Endodermal cell (in vitro differentiated cells): Measurements from ENCODE around the gene NLRP3. TPM values are rescaled to one million over a fixed set of nuclear protein-coding genes. Genes with fewer than 3 reads are reported as not detected.

Experiments
- DNase-seq: peaks from one replicate; pipeline ENCODE4 v3.0.0-alpha.2; 2017
- H3K27ac ChIP-seq: 2 replicates; pipeline ENCODE4 v1.5.1; 2013; ENCODE audit warnings: mild to moderate bottlenecking, low read depth, low read length, moderate library complexity
- H3K27me3 ChIP-seq: 2 replicates; pipeline ENCODE4 v1.6.1; 2013; ENCODE audit warnings: mild to moderate bottlenecking, low read length, moderate library complexity; ENCODE audit not compliant: insufficient read depth, control insufficient read depth, poor library complexity, severe bottlenecking
- H3K36me3 ChIP-seq: 2 replicates; pipeline ENCODE4 v1.7.0; 2013; ENCODE audit warnings: mild to moderate bottlenecking, low read length, moderate library complexity; ENCODE audit not compliant: control insufficient read depth, insufficient read depth
- H3K4me1 ChIP-seq: one replicate; pipeline ENCODE4 v1.7.0; 2013; ENCODE audit warnings: low read length; ENCODE audit not compliant: control insufficient read depth, insufficient read depth
- H3K4me3 ChIP-seq: 2 replicates; pipeline ENCODE4 v1.5.1; 2013; ENCODE audit warnings: mild to moderate bottlenecking, low read length, moderate library complexity
- H3K9ac ChIP-seq: 2 replicates; pipeline ENCODE4 v1.6.1; 2013; ENCODE audit warnings: mild to moderate bottlenecking, low read length, moderate library complexity; ENCODE audit not compliant: poor library complexity, severe bottlenecking; ENCODE audit errors: extremely low read depth
- H3K9me3 ChIP-seq: 2 replicates; pipeline ENCODE4 v1.6.1; 2013; ENCODE audit warnings: mild to moderate bottlenecking, low read length, moderate library complexity; ENCODE audit not compliant: control insufficient read depth
- H3K27ac Mint-ChIP-seq: 2 replicates; pipeline ENCODE4 v1.8.0; 2020; ENCODE audit warnings: mixed read lengths
- H3K27me3 Mint-ChIP-seq: 2 replicates; pipeline ENCODE4 v1.8.0; 2021; ENCODE audit warnings: mild to moderate bottlenecking, mixed read lengths; ENCODE audit not compliant: insufficient read depth
- H3K36me3 Mint-ChIP-seq: 2 replicates; pipeline ENCODE4 v1.8.0; 2020; ENCODE audit warnings: low read depth, mixed read lengths
- H3K4me1 Mint-ChIP-seq: 2 replicates; pipeline ENCODE4 v1.8.0; 2020; ENCODE audit warnings: mixed read lengths
- H3K4me3 Mint-ChIP-seq: 2 replicates; pipeline ENCODE4 v1.8.0; 2020; ENCODE audit warnings: mild to moderate bottlenecking, moderate library complexity, mixed read lengths
- H3K9me3 Mint-ChIP-seq: 2 replicates; pipeline ENCODE4 v1.8.0; 2020; ENCODE audit warnings: mild to moderate bottlenecking, mixed read lengths
- WGBS, 2 experiments: methylation state at CpG; one replicate each; pipeline versions ENCODE4 v1.1.5 to v1.1.7; 2013; ENCODE audit warnings: missing lambda C conversion rate in 2 of 2, mixed read lengths in 1 of 2; ENCODE audit not compliant: insufficient coverage in 1 of 2, insufficient read length in 1 of 2; 5-methylcytosine and 5-hydroxymethylcytosine counted together
- total RNA-seq, 2 donors: library from RNA; stranded (reverse); fragmentation: NEBNext Ultra II Directional in 1 of 2; extraction: Animal tissue kit (Norgen Biotek cat#: 25700) in 1 of 2; gene quantifications; 2 replicates in 1 of 2; 3 replicates in 1 of 2; pipeline ENCODE4 v1.2.1, GENCODE V29; 2021
- TF ChIP-seq, protein P1 (sequence below): fragments of 200-600 bp; sonication (generic); conservative IDR thresholded peaks from 2 replicates; pipeline ENCODE4 v1.5.0; 2021; ENCODE audit warnings: antibody characterized with exemption, mild to moderate bottlenecking

NLRP3 gene
- total RNA-seq, 2 donors from 2014 or later = 0.09 TPM; not detected in 1

- Histone ChIP-seq H3K9me3 (no peaks in the 10 kb centered on the region), H3K27ac (no peak overlapping the region), H3K9ac (no peak overlapping the region), H3K4me1 (no peaks in the 10 kb centered on the region), H3K27me3 (no peaks in the 10 kb centered on the region), H3K36me3 (no peaks in the 10 kb centered on the region), H3K4me3 (no peak overlapping the region)
- Mint-ChIP-seq H3K4me3 (no peak overlapping the region), H3K36me3 (no peaks in the 10 kb centered on the region), H3K27ac (no peak overlapping the region), H3K9me3 (no peaks in the 10 kb centered on the region), H3K27me3 (peaks cover 5% of the 10 kb centered on the region), H3K4me1 (no peaks in the 10 kb centered on the region)
- DNase-seq = no peak
- TF ChIP-seq, protein P1, sequence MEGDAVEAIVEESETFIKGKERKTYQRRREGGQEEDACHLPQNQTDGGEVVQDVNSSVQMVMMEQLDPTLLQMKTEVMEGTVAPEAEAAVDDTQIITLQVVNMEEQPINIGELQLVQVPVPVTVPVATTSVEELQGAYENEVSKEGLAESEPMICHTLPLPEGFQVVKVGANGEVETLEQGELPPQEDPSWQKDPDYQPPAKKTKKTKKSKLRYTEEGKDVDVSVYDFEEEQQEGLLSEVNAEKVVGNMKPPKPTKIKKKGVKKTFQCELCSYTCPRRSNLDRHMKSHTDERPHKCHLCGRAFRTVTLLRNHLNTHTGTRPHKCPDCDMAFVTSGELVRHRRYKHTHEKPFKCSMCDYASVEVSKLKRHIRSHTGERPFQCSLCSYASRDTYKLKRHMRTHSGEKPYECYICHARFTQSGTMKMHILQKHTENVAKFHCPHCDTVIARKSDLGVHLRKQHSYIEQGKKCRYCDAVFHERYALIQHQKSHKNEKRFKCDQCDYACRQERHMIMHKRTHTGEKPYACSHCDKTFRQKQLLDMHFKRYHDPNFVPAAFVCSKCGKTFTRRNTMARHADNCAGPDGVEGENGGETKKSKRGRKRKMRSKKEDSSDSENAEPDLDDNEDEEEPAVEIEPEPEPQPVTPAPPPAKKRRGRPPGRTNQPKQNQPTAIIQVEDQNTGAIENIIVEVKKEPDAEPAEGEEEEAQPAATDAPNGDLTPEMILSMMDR = no peak
- 93% methylated on average over 9 of the region's 9 CpGs; no CpG with 5 or more reads in 1 of the 2 experiments for WGBS, 2 experiments
These were observed 3.4 kb downstream of the NLRP3 start for GRCh38 chr1:247419336-247419735.

DNA sequence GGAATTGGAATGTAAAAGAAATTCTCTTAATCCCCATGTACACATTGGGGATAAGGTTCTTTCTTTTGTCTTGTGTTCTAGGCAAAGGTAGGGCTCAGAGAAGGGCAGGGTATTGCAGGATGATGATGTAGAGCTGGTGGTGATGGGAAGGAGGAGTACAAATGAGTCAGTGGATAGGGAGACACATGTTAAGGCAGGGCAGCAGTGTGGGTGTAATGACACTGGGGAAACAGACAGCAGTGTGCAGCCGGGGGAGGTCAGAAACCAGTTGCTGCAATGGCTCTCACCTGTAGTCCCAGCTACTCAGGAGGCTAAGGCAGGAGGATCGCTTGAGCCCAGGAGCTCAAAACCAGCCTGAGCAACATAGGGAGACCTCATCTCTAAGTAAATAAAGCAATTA is 5.1 kb downstream of the NLRP3 start:
- peaks cover 11% of the 10 kb centered on the region for H3K27me3 Mint-ChIP-seq
- WGBS, 2 experiments = 85 to 89% methylated on average over 1 to 2 of the region's 2 CpGs
- H3K4me3 Mint-ChIP-seq = no peak overlapping the region
- H3K4me1 Mint-ChIP-seq = no peaks in the 10 kb centered on the region
- H3K9ac ChIP-seq = no peak overlapping the region
- H3K27me3 ChIP-seq = no peaks in the 10 kb centered on the region
- H3K9me3 ChIP-seq = no peaks in the 10 kb centered on the region
- DNase-seq = no peak
- no peaks in the 10 kb centered on the region for H3K36me3 Mint-ChIP-seq
- no peak overlapping the region for H3K4me3 ChIP-seq
- no peaks in the 10 kb centered on the region for H3K36me3 ChIP-seq
- H3K4me1 ChIP-seq = no peaks in the 10 kb centered on the region
- no peaks in the 10 kb centered on the region for H3K9me3 Mint-ChIP-seq
- no peak overlapping the region for H3K27ac Mint-ChIP-seq
- H3K27ac ChIP-seq = no peak overlapping the region
- TF ChIP-seq, protein P1 = no peak

GRCh38 chr1:247429496-247429895 is 13.5 kb downstream of the NLRP3 start:
- 87% methylated on average over 3 to 6 of the region's 6 CpGs for WGBS, 2 experiments
- no peaks in the 10 kb centered on the region for H3K36me3 Mint-ChIP-seq
- H3K4me3 Mint-ChIP-seq = no peak overlapping the region
- no peak overlapping the region for H3K9ac ChIP-seq
- TF ChIP-seq, protein P1 = no peak
- no peak overlapping the region for H3K4me3 ChIP-seq
- no peak for DNase-seq
- no peaks in the 10 kb centered on the region for H3K9me3 ChIP-seq
- H3K4me1 Mint-ChIP-seq = no peaks in the 10 kb centered on the region
- no peaks in the 10 kb centered on the region for H3K9me3 Mint-ChIP-seq
- H3K36me3 ChIP-seq = no peaks in the 10 kb centered on the region
- no peaks in the 10 kb centered on the region for H3K27me3 ChIP-seq
- H3K27ac Mint-ChIP-seq = no peak overlapping the region
- H3K4me1 ChIP-seq = no peaks in the 10 kb centered on the region
- H3K27ac ChIP-seq = no peak overlapping the region
- H3K27me3 Mint-ChIP-seq = peaks cover 9% of the 10 kb centered on the region
